WTC11 (cell line): ENCODE measurements around the gene MLLT1. TPM values are rescaled to one million over a fixed set of nuclear protein-coding genes. Genes with fewer than 3 reads are reported as not detected.

Experiments
- ATAC-seq: fragments of 200-7000 bp; cut with Tn5 transposase; 2 replicates; pipeline ENCODE4 v1.10.0; 2021; ENCODE audit warnings: mild to moderate bottlenecking, moderate library complexity
- CTCF ChIA-PET: fragments of 300-600 bp; sonication (Branson Sonifier 250); formaldehyde crosslinking; loops from one replicate; lab custom pipeline; 2021; ENCODE audit warnings: antibody characterized with exemption; lab: Charles Lee
- POLR2A ChIA-PET: fragments of 350-600 bp; sonication (Branson Sonifier 250); formaldehyde crosslinking; loops from one replicate; lab custom pipeline; 2021; ENCODE audit warnings: antibody characterized with exemption; lab: Charles Lee
- DNase-seq: peaks from one replicate; pipeline ENCODE4 v3.0.0; 2021; ENCODE audit warnings: low spot score
- H3K27ac Mint-ChIP-seq: 2 replicates; pipeline ENCODE4 v1.8.0; 2021; ENCODE audit warnings: mixed read lengths
- H3K27me3 Mint-ChIP-seq: 2 replicates; pipeline ENCODE4 v1.8.0; 2021; ENCODE audit warnings: low read depth, mild to moderate bottlenecking, moderate library complexity, mixed read lengths
- H3K36me3 Mint-ChIP-seq: 2 replicates; pipeline ENCODE4 v1.8.0; 2021; ENCODE audit warnings: mixed read lengths
- H3K4me1 Mint-ChIP-seq: 2 replicates; pipeline ENCODE4 v1.8.0; 2022; ENCODE audit warnings: mixed read lengths
- H3K4me3 Mint-ChIP-seq: 2 replicates; pipeline ENCODE4 v1.8.0; 2021; ENCODE audit warnings: mild to moderate bottlenecking, moderate library complexity, mixed read lengths
- H3K9me3 Mint-ChIP-seq: 2 replicates; pipeline ENCODE4 v1.8.0; 2021; ENCODE audit warnings: mixed read lengths
- AFF4 ChIP-seq: sonication (generic); formaldehyde crosslinking; IDR thresholded peaks from 2 replicates; pipeline ENCODE4 v1.8.1; 2023; ENCODE audit warnings: mild to moderate bottlenecking, missing genetic modification reagents, borderline replicate concordance
- CREB1 ChIP-seq: sonication (generic); formaldehyde crosslinking; IDR thresholded peaks from 2 replicates; pipeline ENCODE4 v1.8.0; 2023; ENCODE audit warnings: mild to moderate bottlenecking, missing genetic modification reagents
- ELF4 ChIP-seq: sonication (generic); formaldehyde crosslinking; IDR thresholded peaks from 2 replicates; pipeline ENCODE4 v1.8.1; 2022; ENCODE audit warnings: low read depth, mild to moderate bottlenecking, moderate library complexity, missing genetic modification reagents
- ETV6 ChIP-seq: sonication (generic); formaldehyde crosslinking; IDR thresholded peaks from 2 replicates; pipeline ENCODE4 v1.8.1; 2022; ENCODE audit warnings: mild to moderate bottlenecking, missing genetic modification reagents
- GRHL2 ChIP-seq: fragments of 250-450 bp; sonication (Bioruptor Pico); IDR thresholded peaks from 2 replicates; pipeline ENCODE4 v1.8.0; 2022; ENCODE audit warnings: mild to moderate bottlenecking, moderate library complexity; ENCODE audit not compliant: insufficient replicate concordance, severe bottlenecking
- GTF2I ChIP-seq: fragments of 250-450 bp; sonication (Bioruptor Pico); conservative IDR thresholded peaks from 2 replicates; pipeline ENCODE4 v1.4.0; 2021; ENCODE audit warnings: mild to moderate bottlenecking
- IRF2 ChIP-seq: sonication (generic); formaldehyde crosslinking; IDR thresholded peaks from 2 replicates; pipeline ENCODE4 v1.8.0; 2022; ENCODE audit warnings: low read depth, missing genetic modification reagents, borderline replicate concordance
- JUN ChIP-seq: sonication (generic); formaldehyde crosslinking; IDR thresholded peaks from 2 replicates; pipeline ENCODE4 v1.8.0; 2023; ENCODE audit warnings: mild to moderate bottlenecking, missing genetic modification reagents
- MXD4 ChIP-seq: fragments of 250-450 bp; sonication (Bioruptor Pico); IDR thresholded peaks from 2 replicates; pipeline ENCODE4 v1.8.0; 2021; ENCODE audit warnings: mild to moderate bottlenecking, moderate library complexity, borderline replicate concordance
- MYBL2 ChIP-seq: sonication (generic); formaldehyde crosslinking; IDR thresholded peaks from 2 replicates; pipeline ENCODE4 v1.8.1; 2023; ENCODE audit warnings: mild to moderate bottlenecking, moderate library complexity, missing genetic modification reagents
- OVOL2 ChIP-seq: fragments of 250-450 bp; sonication (Bioruptor Pico); IDR thresholded peaks from 2 replicates; pipeline ENCODE4 v1.9.0; 2021; ENCODE audit warnings: mild to moderate bottlenecking, borderline replicate concordance
- PRRX2 ChIP-seq: fragments of 250-450 bp; sonication (Bioruptor Pico); IDR thresholded peaks from 2 replicates; pipeline ENCODE4 v1.8.0; 2021; ENCODE audit warnings: mild to moderate bottlenecking
- TP53 ChIP-seq: sonication (generic); formaldehyde crosslinking; IDR thresholded peaks from 2 replicates; pipeline ENCODE4 v1.8.1; 2023; ENCODE audit warnings: mild to moderate bottlenecking, missing genetic modification reagents
- ZBTB43 ChIP-seq: sonication (generic); formaldehyde crosslinking; IDR thresholded peaks from 2 replicates; pipeline ENCODE4 v1.8.1; 2023; ENCODE audit warnings: mild to moderate bottlenecking, missing genetic modification reagents
- ZNF121 ChIP-seq: sonication (generic); formaldehyde crosslinking; IDR thresholded peaks from 2 replicates; pipeline ENCODE4 v1.8.0; 2023; ENCODE audit warnings: missing genetic modification reagents
- ZNF263 ChIP-seq: sonication (generic); formaldehyde crosslinking; IDR thresholded peaks from 2 replicates; pipeline ENCODE4 v1.8.1; 2022; ENCODE audit warnings: low read depth, mild to moderate bottlenecking, moderate library complexity, missing genetic modification reagents
- ZNF281 ChIP-seq: sonication (generic); formaldehyde crosslinking; IDR thresholded peaks from 2 replicates; pipeline ENCODE4 v1.8.0; 2023; ENCODE audit warnings: mild to moderate bottlenecking, missing genetic modification reagents
- ZNF396 ChIP-seq: fragments of 250-450 bp; sonication (Bioruptor Pico); IDR thresholded peaks from 2 replicates; pipeline ENCODE4 v1.8.0; 2021; ENCODE audit warnings: mild to moderate bottlenecking, moderate library complexity, borderline replicate concordance
- ZNF671 ChIP-seq: fragments of 250-450 bp; sonication (Bioruptor Pico); IDR thresholded peaks from 2 replicates; pipeline ENCODE4 v1.8.0; 2021; ENCODE audit warnings: mild to moderate bottlenecking
- total RNA-seq: library from RNA; stranded (reverse); gene quantifications from 3 replicates; pipeline ENCODE4 v1.2.3, GENCODE V29; 2021
- TF ChIP-seq, protein P1 (sequence below): sonication (generic); formaldehyde crosslinking; IDR thresholded peaks from 2 replicates; pipeline ENCODE4 v1.8.1; 2022; ENCODE audit warnings: mild to moderate bottlenecking, missing genetic modification reagents, moderate library complexity, borderline replicate concordance
- TF ChIP-seq, protein P2 (sequence below): sonication (generic); formaldehyde crosslinking; IDR thresholded peaks from 2 replicates; pipeline ENCODE4 v1.8.0; 2022; ENCODE audit warnings: mild to moderate bottlenecking, missing genetic modification reagents
- TF ChIP-seq, protein P3 (sequence below): sonication (generic); formaldehyde crosslinking; IDR thresholded peaks from 2 replicates; pipeline ENCODE4 v1.8.1; 2023; ENCODE audit warnings: mild to moderate bottlenecking, missing genetic modification reagents
- TF ChIP-seq, protein P4 (sequence below): sonication (generic); formaldehyde crosslinking; IDR thresholded peaks from 2 replicates; pipeline ENCODE4 v1.8.1; 2022; ENCODE audit warnings: low read depth, missing genetic modification reagents, borderline replicate concordance

The MLLT1 gene
- total RNA-seq, 1 experiment from 2014 or later = 58.2 TPM

DNA sequence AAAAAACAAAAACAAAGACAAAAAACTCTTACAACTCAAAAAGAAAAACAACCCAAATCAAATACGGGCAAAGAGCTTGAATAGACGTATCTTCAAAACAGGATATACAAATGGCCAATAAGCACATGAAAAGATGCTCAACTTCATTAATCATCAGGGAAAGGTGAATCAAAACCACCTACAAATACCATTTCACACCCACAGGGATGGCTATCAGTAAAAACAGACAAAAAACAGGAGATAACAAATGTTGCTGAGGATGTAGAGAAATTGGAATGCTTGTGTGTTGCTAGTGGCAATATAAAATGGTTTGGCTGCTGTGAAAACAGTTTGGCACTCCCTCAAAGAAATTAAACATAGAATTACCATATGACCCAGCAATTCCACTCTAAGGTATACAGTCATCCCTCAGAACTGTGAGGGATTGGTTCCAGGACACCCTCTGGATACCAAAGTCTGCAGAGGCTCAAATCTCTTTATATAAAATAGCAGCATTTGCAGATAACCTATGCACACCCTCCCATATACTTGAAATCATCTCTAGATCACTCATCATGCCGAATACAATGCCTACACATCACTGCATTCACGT lies 29.7 kb downstream of the MLLT1 start:
- Mint-ChIP-seq H3K27ac (peak overlapping the region; percentile 53; the same call in 1 of the 2 replicates), H3K4me1 (peaks cover 3% of the 10 kb centered on the region), H3K9me3 (peaks cover 22% of the 10 kb centered on the region), H3K36me3 (peaks cover 37% of the 10 kb centered on the region), H3K4me3 (no peak overlapping the region), H3K27me3 (no peaks in the 10 kb centered on the region)
- ChIA-PET POLR2A (no interaction called here), CTCF (no interaction called here)
- ATAC-seq = no peak
- no peak for DNase-seq
- TF ChIP-seq, protein P1, sequence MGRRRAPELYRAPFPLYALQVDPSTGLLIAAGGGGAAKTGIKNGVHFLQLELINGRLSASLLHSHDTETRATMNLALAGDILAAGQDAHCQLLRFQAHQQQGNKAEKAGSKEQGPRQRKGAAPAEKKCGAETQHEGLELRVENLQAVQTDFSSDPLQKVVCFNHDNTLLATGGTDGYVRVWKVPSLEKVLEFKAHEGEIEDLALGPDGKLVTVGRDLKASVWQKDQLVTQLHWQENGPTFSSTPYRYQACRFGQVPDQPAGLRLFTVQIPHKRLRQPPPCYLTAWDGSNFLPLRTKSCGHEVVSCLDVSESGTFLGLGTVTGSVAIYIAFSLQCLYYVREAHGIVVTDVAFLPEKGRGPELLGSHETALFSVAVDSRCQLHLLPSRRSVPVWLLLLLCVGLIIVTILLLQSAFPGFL (CRISPR knock-in tag) = no peak
- no peak for TF ChIP-seq IRF2 (CRISPR knock-in tag)
- no peak for TF ChIP-seq GTF2I
- no peak for TF ChIP-seq ETV6 (CRISPR knock-in tag)
- no peak for TF ChIP-seq ZNF281 (CRISPR knock-in tag)
- TF ChIP-seq ZNF263 (CRISPR knock-in tag) = no peak
- TF ChIP-seq ELF4 (CRISPR knock-in tag) = no peak
- TF ChIP-seq PRRX2 = no peak
- no peak for TF ChIP-seq ZNF671 (CRISPR knock-in tag)
- TF ChIP-seq, protein P2, sequence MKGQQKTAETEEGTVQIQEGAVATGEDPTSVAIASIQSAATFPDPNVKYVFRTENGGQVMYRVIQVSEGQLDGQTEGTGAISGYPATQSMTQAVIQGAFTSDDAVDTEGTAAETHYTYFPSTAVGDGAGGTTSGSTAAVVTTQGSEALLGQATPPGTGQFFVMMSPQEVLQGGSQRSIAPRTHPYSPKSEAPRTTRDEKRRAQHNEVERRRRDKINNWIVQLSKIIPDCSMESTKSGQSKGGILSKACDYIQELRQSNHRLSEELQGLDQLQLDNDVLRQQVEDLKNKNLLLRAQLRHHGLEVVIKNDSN = no peak
- TF ChIP-seq MXD4 (CRISPR knock-in tag) = no peak
- no peak for TF ChIP-seq ZNF396
- TF ChIP-seq JUN = no peak
- TF ChIP-seq AFF4 (CRISPR knock-in tag) = no peak

DNA sequence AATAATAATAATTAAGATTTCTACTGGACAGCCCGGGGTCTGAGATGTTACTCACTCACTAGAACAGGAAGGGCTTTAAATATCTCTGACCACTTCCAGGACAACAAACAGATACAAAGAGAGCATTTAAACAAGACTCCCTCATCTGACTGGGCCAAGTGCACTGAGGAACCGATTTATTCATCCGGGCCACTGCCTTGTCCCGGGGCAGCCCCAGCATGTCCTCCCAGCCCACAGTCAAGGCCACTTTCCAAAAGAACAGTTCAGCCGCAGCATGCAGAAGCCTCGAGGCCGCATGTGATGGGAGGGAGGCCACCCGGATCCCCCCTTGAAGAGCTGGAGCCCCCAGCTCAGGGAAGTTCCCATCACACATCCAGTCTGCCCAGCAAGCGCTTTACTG lies 30.5 kb downstream of the MLLT1 start:
- H3K4me3 Mint-ChIP-seq = no peak overlapping the region
- H3K4me1 Mint-ChIP-seq = peaks cover 3% of the 10 kb centered on the region
- no peaks in the 10 kb centered on the region for H3K27me3 Mint-ChIP-seq
- ChIA-PET POLR2A (no interaction called here), CTCF (no interaction called here)
- peaks cover 22% of the 10 kb centered on the region for H3K9me3 Mint-ChIP-seq
- no peak for ATAC-seq
- H3K36me3 Mint-ChIP-seq = peaks cover 37% of the 10 kb centered on the region
- DNase-seq = no peak
- H3K27ac Mint-ChIP-seq = no peak overlapping the region
- no peak for TF ChIP-seq GTF2I
- no peak for TF ChIP-seq TP53 (CRISPR knock-in tag)
- no peak for TF ChIP-seq OVOL2 (CRISPR knock-in tag)
- no peak for TF ChIP-seq ZNF121 (CRISPR knock-in tag)
- TF ChIP-seq ZBTB43 = no peak
- no peak for TF ChIP-seq CREB1 (CRISPR knock-in tag)
- TF ChIP-seq, protein P3, sequence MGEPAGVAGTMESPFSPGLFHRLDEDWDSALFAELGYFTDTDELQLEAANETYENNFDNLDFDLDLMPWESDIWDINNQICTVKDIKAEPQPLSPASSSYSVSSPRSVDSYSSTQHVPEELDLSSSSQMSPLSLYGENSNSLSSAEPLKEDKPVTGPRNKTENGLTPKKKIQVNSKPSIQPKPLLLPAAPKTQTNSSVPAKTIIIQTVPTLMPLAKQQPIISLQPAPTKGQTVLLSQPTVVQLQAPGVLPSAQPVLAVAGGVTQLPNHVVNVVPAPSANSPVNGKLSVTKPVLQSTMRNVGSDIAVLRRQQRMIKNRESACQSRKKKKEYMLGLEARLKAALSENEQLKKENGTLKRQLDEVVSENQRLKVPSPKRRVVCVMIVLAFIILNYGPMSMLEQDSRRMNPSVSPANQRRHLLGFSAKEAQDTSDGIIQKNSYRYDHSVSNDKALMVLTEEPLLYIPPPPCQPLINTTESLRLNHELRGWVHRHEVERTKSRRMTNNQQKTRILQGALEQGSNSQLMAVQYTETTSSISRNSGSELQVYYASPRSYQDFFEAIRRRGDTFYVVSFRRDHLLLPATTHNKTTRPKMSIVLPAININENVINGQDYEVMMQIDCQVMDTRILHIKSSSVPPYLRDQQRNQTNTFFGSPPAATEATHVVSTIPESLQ = no peak
- TF ChIP-seq JUN = no peak
- TF ChIP-seq GRHL2 (CRISPR knock-in tag) = no peak
- TF ChIP-seq, protein P4, sequence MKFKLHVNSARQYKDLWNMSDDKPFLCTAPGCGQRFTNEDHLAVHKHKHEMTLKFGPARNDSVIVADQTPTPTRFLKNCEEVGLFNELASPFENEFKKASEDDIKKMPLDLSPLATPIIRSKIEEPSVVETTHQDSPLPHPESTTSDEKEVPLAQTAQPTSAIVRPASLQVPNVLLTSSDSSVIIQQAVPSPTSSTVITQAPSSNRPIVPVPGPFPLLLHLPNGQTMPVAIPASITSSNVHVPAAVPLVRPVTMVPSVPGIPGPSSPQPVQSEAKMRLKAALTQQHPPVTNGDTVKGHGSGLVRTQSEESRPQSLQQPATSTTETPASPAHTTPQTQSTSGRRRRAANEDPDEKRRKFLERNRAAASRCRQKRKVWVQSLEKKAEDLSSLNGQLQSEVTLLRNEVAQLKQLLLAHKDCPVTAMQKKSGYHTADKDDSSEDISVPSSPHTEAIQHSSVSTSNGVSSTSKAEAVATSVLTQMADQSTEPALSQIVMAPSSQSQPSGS = no peak
- TF ChIP-seq MYBL2 = no peak
